Activated T-cell treated with anti-CD3 and anti-CD28 coated beads for 1 hour (primary cell): Measurements from ENCODE around the gene SGCE.

Experiments used
- DNase-seq: peaks from one replicate; pipeline ENCODE4 v3.0.0-alpha.2; 2020; ENCODE audit warnings: low read depth

Gene SGCE

DNA sequence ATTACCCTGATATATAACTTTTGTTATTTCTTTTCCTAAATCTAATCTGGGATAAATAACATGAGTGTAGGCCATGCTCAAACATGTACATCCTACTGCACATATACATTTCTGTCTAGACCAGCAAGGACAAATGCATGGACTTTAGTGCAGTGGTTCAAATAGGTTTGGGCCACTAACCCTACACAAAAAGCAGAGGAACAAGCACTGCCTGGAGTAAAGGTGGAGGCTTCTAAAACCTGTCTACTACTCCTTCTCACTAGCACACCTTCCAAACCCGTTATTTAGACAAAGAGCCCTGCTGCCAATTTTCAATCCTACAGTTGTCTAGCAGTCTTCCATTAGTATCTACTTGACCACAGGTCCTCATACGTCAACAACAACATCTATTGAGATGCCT lies 34.8 kb downstream of the SGCE start:
- DNase-seq: no peak

DNA sequence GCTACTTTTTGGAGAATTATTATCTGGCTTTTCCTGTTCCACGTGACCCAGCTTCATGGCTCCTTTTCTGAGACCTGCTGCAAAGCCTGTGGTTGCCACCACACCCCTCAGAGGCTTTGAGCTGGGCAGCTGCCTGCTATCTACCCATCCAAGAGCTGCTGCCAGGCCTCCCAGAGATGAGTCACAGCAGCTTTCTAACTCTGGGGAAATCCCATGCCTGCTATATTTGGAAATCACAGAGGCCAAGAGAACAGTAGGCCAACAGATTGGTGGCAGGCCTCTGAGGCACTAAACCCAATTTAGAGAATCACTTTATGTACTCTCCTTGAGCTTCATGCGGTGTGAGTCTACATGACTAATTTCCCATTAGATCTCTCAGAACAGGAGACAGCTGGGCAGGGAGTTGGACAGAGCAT lies 35.2 kb downstream of the SGCE start:
- DNase-seq: no peak

DNA sequence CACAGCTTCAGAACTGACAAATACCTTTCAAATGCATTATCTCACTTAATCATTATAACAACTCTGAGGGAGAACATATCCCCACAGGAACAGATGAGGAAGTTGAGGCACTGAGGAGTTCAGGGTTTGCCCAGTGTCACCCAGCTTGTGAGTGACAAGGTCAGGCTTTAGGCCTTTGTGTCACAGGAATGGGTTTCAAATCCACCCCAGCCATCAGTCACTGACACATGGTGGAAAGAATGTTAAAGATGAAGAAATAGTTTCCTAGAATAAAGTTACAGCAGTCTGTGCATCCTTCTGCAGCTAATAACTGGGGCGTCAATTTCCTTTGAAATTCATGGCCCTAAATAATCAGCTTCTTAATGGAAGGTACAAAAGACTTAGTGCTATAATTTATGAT lies 37.8 kb downstream of the SGCE start:
- DNase-seq: no peak

DNA sequence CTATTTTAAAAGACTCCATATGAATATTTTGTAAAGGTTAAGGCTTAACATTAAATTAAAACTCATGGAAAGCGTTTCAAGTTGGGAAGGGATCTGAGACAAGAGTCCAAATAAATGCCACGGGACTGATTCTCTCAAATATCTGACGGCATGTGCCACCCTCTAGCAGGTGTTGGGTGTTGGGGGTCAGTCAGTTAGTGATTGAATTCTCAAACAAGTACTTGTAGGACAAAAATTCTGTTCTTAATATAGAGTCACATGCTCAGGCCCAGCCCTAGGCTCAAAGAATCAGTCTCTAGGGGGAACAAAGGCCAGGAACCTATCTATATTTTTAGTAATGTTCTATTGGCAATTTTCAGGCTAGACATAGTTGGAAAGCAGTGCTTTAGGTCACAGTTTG lies 39.1 kb downstream of the SGCE start:
- DNase-seq: no peak

DNA sequence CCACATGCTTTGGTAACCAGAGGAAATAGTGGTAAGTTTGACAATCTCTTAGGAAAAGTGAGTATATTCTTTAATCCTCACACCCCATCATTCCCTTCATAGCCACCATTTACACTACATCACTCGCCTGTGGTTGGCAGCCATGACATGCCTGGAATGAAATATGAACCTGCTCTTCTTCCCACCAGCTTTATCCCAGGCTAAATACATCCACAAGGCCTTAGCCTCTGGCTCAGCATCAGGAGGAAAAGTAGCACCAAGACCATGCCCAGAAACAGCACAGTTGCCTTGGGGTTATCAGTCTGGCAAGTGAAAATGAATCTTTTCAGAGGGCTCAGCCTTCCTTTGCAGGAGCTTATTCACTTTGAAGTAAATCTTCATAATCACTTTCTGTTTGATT lies 40.3 kb downstream of the SGCE start:
- DNase-seq: no peak

DNA sequence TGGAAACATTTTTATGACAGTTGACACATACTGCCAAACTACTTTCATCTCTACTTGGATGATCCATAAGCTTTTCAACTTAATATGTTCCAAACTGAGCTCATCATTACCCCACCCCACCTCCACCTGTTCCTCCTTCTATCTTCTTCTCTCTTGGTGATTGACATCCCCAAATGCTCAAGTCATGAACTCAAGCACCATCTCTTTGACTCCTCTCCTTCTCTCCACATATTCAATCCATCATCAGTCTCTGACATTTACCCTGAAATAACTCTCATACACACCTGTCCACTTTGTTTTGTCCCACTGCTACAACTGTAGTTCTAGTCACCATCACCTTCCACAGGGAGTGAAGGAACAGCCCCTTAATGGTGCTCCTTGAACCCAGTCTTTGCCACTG lies 43.3 kb downstream of the SGCE start:
- no peak for DNase-seq

DNA sequence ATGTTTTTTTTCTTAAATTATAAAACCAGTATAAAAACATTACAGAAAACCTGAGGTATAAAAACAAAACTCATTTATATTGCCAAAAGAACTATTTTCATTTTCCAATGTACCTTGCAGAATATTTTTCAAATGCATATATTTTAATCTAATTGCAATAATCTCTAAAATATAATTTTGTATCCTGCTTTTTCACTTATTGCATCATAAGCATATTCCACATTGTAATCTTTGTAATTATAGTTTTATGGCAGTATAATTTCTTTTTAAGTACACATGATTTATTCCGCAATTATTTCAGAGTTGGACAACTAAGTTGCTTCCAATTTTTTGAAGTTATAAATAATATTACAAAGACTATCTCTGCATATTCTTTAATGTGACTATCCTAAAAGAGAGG lies 43.7 kb downstream of the SGCE start:
- DNase-seq: no peak

DNA sequence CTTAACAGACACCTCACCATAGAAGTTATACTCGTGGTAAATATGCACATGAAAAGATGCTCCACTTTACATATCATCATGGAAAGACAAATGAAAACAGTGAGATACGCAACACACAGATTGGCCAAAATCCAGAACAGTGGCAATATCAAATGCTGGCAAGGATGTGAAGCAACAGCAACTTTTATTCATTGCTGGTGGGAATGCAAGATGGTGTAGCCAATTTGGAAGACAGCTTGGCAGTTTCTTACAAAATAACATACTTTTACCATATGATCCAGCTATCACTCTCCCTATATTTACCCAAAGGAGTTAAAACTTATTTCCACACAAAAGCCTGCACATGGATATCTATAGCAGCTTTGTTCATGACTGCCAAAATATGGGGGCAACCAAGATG lies 46.4 kb downstream of the SGCE start:
- no peak for DNase-seq

DNA sequence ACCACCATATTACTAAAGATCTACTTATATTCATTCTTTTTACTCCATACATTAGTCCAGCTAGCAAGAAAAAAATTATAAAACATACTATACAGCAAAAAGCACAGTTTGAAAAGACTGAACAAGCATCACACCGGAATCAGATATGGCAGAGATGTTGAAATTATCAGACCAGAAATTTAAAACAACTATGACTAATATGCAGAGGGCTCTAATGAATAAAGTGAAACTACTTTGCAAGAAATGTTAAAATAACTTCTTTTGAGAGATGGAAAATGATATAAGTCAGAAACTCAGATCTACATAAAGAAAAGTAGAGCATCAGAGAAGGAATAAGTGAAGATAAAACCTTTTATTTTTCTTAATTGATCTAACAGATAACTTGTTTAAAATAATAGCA lies 50.9 kb downstream of the SGCE start:
- no peak for DNase-seq

DNA sequence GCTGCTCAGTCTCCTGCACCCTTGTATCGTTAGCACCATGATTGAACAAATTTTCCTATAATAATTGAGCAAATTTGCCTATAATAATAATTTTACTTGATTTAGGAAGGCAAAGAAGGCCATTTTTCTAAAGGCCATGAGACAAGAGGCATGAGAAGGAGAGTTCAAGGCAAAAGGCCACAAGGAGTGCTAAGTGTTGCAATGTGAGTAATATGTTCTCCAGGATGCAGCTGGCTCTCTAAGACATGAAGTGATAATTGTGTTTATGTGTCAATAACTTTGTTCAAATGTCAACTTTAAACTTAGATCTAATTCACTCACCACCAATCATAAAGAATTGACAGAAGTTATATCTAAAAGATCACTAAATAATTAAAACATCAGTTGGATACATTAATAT lies 53.8 kb downstream of the SGCE start:
- DNase-seq: no peak

DNA sequence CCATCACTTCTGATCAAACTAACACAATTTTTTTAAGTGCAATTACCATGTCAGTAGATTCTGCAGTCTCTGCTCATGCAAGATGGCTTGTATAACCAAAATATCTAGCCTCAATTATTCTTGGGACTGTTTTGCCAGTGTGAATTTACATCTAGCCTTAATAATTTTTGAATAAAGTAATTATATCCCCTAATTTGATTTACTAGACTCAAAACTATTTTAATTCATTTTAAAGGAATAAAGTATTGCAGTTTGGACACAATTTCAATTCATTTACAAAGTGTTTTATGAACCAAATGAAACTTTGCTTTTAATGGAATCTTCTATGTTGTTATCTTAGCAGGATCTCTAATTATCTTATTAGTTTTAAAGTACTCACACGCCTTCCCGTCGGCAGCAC lies 55.7 kb downstream of the SGCE start:
- DNase-seq: no peak

DNA sequence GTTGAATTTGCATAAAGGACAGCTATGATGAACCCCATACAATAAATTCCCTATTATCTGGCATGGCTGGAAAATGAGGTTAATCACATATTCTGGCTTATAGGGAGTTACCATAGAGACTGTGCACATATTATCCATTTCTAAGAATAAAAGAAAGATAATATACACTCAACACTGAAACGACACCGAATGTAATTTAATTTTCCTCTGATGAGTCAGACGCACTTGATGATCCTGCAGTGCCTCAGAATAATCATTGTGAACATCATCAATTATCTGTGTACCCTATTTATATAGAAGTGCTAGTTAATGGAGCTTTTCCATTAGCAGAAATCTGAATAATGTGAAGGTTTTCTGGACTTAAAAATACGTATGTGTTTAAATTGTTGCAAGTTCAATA lies 60.2 kb downstream of the SGCE start:
- DNase-seq: no peak

DNA sequence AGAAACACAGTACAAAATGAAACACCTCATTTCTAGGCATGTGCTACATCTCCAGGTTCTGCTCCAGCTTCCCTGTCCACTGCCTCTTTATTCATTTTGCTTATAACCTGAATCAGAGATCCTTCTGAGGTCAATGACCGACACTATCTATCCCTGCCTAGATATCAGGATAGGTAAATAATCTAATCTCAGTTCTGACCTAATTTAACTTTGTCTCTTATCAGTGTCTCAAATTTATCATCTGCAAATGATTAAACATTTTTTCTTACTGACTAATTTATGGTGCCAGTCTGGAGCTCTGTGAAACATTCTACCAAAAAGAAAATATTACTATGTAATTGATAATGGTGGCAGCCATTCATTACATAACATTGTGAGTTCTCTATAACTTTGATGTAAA lies 61.1 kb downstream of the SGCE start:
- no peak for DNase-seq

DNA sequence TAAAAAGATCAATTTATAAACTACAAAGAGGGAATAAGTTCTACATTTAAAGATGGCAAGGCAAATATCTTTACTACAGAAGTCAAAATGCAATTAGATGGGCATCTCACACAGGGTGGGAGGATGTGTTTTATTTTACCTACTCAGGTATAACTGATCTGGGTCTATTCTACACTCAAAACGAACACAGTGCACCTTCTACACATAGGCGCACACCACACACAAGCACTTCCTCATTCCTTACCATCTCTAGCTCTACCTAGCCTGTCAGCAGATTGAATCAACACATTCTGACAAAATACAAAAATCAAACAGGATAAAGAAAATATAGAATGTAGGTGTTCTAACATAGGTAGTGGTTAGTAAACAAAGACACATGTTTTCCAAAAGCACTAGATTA lies 64.8 kb downstream of the SGCE start:
- no peak for DNase-seq

DNA sequence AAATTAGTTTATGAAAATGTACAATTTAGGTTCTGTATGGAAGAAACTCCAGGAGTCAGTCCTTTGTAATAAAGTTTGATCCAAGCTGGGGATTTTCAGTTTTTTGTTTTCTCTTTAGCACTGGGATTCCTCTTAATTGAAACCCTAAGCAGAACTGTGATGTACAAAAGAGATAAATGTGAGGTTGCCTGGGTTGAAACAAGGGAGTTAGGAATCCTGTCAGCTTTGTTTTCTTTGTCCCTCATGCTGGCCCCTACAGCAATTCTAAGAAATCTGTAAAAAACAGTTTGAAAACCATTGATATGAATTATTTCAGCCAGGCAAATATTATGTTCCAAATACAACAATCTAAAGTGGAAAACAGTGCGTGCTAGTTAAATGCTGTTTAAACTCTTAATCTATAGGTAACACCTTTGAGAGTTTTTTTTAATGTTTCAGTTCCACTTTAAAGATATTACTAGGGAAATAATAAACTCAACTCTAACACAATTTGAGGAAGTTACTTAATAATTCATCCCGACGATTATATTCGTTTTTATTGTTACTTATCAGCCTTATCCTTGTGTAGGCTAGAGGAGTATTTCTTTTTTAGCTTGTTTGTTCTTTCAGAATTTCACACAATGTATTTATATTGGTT lies 65.3 kb downstream of the SGCE start:
- no peak for DNase-seq

DNA sequence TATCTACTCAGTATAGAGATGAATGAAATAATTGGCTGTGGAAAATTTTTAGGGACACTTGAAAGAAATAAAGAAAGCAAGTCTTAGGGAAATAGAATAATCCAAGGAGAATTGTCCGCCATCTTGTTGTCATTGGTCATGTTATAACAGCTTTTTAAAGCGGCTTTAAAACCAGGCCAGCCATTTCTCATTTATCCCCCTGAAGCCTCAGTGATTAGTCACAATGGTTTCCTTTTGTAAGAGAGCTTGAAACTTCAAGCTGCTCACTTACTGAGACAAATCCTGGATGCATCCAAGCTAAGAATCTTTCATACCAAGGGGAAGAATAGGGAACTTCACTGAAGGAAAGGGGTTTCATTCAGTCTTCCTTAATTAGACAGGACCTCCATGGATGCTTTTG lies 67.9 kb downstream of the SGCE start:
- DNase-seq: no peak

DNA sequence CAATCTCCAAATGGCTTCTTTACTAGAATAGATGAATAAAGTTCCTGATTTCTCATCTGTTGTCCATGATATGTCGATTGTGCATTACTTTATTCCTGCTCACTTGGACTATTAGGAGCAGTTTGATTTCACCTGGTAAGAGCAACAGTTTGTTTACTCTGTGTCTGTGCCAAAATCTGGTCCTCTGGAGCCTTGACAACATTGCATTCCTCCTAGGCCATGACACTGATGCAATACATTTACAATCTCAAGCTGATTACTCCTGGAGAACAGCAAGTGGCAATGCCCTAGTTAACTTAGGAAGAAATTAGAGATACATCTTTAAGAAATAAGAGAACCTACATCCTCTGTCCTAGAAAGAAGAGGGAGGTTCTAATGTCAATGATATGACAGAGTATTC lies 71.8 kb downstream of the SGCE start:
- no peak for DNase-seq

DNA sequence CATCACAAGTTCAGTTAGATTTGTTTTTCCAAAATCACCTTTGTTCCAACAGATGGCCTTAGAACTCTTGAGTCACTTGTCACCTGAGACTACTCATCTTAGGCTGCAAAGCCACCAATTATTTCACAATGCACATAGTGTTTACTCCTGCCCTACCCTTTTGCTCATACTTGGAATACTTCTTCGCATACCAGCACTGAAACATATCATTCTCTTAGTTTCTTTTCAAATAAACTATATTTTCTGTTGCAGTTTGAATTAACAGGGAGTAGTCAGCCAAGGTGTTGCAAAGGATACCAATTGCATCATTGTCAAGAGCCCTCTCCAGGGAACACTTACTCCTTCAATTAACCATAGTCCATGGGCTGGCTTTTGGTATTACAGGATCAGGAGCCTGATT lies 75.3 kb downstream of the SGCE start:
- no peak for DNase-seq

DNA sequence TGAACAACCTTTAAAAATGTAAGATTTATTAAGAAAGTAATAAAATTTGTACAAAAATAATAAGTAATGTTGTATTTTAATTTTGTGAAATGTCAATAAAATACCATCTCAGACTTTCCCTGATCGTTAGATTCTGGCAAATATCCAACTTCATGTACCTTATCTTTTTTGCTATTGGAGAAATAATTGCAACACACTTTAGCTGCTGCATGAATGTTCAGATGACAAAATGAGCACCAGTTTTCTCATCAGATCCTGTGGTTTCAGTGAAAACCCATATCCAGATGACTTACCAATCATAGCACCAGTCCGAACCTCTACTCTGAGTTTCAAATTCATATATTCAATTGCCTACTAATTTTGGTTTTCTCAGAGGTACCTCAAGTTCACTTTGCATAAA lies 76.5 kb downstream of the SGCE start:
- no peak for DNase-seq

DNA sequence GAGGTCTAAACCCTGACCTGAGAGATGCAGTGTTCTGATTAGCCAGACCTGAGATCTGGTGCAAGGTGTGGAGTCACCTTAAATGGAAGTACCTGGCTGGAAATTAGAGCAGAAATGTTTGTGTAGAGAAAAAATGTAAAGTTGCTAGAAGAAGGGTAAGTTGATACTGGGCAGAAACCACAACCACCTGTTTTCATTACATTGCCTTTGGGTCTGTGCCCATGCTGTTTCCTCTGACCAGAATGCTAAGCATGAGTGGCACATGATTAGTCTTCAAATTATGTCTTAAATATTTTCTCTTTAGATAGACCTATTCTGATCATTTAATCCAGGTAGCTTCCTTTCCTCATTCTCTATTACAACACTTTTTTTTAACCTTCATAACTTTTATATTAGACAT lies 77.3 kb downstream of the SGCE start:
- DNase-seq: no peak

DNA sequence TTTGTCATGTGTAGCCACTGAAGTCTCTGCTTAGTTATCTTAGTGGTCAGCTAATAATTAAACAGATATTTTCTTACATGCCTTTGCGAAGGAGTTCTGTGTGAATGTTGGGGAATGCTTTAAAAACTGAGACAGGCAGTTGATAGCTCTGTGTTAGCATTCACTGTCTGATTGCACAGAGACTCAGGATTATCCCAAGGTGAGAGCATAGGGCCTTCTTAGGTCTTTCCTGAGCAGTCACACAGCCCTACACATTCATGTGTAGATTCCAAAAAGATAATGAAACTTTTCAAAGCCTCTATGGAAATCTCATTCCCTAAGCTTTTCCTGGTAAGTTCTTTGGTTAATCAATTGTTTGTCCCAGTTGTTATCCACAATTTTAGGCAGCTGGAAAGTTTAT lies 78.6 kb downstream of the SGCE start:
- no peak for DNase-seq

DNA sequence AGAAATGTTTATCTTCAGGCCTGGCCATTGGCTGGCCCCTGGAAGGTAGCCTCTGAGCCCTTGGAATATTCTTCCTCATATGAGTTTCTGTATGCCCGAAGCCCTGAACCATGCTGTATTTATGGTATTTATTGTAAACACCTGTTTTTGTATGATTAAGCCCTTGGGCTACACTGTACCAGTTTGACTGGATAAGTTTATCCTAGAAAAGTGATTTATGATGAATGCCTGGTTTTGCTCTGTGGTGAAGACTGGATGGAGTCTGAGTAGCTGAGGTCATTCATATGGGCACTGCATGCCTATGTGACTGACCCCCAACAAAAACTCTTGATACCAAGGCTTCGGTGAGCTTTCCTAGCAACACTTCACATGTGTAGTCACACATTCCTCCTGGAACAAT lies 79.6 kb downstream of the SGCE start:
- no peak for DNase-seq

DNA sequence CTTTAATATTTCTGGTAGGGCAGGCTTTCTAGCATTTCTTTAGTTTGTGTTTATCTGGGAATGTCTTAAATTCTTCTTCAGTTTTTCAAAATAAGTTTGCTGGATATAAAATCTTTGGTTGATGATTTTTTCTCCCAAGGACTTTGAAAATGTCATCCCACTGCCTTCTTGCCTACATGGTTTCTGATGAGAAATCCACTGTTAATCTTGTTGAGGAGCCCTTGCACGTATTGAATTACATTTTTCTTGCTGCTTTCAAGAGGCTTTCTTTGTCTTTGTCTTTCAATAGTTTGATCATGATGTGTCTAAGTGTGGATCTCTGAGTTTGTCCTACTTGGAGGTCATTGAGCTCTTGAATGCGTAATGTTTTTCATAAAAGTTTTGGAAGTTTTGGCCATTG lies 80.3 kb downstream of the SGCE start:
- no peak for DNase-seq

DNA sequence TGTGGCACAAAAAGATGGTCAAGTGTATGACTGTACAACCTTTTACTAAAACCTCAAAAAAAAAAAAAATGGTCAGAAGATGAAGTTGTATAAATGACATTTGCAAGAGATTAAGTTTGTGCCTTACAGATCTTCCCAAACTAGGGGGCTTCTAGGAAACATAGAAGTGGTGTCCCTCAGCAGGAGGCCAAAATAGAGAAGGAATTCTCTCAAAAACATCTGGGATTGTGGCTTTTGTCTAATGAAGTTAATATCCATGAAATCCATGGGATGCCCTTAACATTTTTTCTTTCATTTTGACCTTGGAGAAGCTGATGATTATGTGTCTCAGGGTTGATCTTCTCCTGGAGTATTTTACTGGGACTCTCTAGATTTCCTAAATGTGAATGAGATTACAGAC lies 84.1 kb downstream of the SGCE start:
- no peak for DNase-seq

DNA sequence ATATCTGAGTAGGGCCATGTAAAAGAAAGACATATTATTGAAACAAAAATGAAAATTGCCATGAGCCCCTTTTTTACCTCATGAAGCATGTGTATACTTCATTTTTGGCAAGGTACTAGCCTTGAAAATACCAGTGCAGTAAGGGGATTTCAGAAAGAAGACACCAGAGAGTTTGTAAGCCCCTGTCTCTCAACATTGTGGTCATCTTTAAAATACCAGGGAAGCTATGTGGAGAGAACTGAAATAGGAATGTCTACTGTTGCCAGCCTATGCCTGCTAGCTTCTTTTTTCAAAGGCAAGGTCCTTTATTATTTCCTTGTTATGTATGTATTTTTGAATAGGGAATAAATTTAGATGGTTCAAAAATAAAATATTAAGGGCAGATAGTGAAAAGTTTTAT lies 88.5 kb downstream of the SGCE start:
- no peak for DNase-seq
